Esophagus muscularis mucosa (tissue), 4 donors: ENCODE measurements around the gene IQCE. TPM values are rescaled to one million over a fixed set of nuclear protein-coding genes. Genes with fewer than 3 reads are reported as not detected.

ENCODE experiments used
- DNase-seq: peaks from one replicate; pipeline ENCODE4 v3.0.0-alpha.2; 2017; ENCODE audit errors: extremely low spot score
- H3K27ac ChIP-seq, 4 donors: fragments of 200-600 bp; sonication (generic); replicated peaks in 1 of 4; 1 replicate in 3 of 4; 2 replicates in 1 of 4; pipeline ENCODE4 v1.5.1; 2016 to 2019; ENCODE audit warnings: mild to moderate bottlenecking in 1 of 4
- H3K27me3 ChIP-seq, 4 donors: fragments of 200-600 bp; sonication (generic); one replicate each; pipeline versions ENCODE4 v1.5.1 to v1.6.0; 2016 to 2019
- H3K36me3 ChIP-seq, 4 donors: fragments of 200-600 bp; sonication (generic); one replicate each; pipeline ENCODE4 v1.5.1; 2016 to 2019
- H3K4me1 ChIP-seq, 4 donors: fragments of 200-600 bp; sonication (generic); one replicate each; pipeline ENCODE4 v1.5.1; 2016 to 2019
- H3K4me3 ChIP-seq, 4 donors: fragments of 200-600 bp; sonication (generic); 1 replicate in 2 of 4; 2 replicates in 2 of 4; pipeline ENCODE4 v1.5.1; 2016 to 2019; ENCODE audit warnings: mild to moderate bottlenecking in 4 of 4, moderate library complexity in 1 of 4
- H3K9me3 ChIP-seq, 4 donors: fragments of 200-600 bp; sonication (generic); 1 replicate in 3 of 4; 2 replicates in 1 of 4; pipeline ENCODE4 v1.5.1; 2016 to 2019
- CTCF ChIP-seq, 3 experiments: fragments of 200-600 bp in 2 of 3; fragments of 450-650 bp in 1 of 3; sonication (generic) in 2 of 3; IDR thresholded peaks; one replicate each; pipeline ENCODE4 v1.5.1; 2017 to 2019; ENCODE audit warnings: antibody characterized with exemption in 3 of 3, mild to moderate bottlenecking in 2 of 3, moderate library complexity in 1 of 3
- EP300 ChIP-seq: sonication (generic); formaldehyde crosslinking; IDR thresholded peaks from one replicate; pipeline ENCODE4 v1.6.1; 2017; ENCODE audit warnings: antibody characterized with exemption
- POLR2A ChIP-seq: fragments of 450-650 bp; IDR thresholded peaks from one replicate; pipeline ENCODE4 v1.6.1; 2017; ENCODE audit warnings: antibody characterized with exemption, moderate library complexity, mild to moderate bottlenecking, low read depth
- POLR2AphosphoS5 ChIP-seq, 2 donors: sonication (generic); formaldehyde crosslinking; IDR thresholded peaks; one replicate each; pipeline ENCODE4 v1.6.1; 2017; ENCODE audit warnings: antibody characterized with exemption in 2 of 2
- WGBS: methylation state at CpG from one replicate; pipeline ENCODE4 v1.1.5; 2018; 5-methylcytosine and 5-hydroxymethylcytosine counted together
- intact Hi-C: fragments of 100-400 bp; cut with DNase I; formaldehyde crosslinking; loops from one replicate; pipeline ENCODE4 v1.15.1; 2023
- total RNA-seq, 4 donors: library from RNA; depleted of rRNA; stranded (reverse); fragments of >200 nt; gene quantifications; one replicate each; pipeline versions ENCODE4 v1.1.0 to v1.2.1, GENCODE V29; 2016

IQCE gene
- total RNA-seq, 4 donors from 2014 or later: 13.0 to 22.4 (median 18.0) TPM

GRCh38 chr7:2610898-2611297, 52.1 kb downstream of the IQCE start:
- DNase-seq: no peak
- Histone ChIP-seq H3K9me3 (no peaks in the 10 kb centered on the region), H3K4me3 (no peak overlapping the region), H3K27ac (no peak overlapping the region), H3K4me1 (peaks cover 30 to 43% (median 38%) of the 10 kb centered on the region in 4 donors), H3K36me3 (peaks cover 0 to 29% (median 6%) of the 10 kb centered on the region in 4 donors), H3K27me3 (no peaks in the 10 kb centered on the region)
- TF ChIP-seq POLR2A (no peak), POLR2AphosphoS5 (IDR thresholded peaks at IDR 0.05) (no peak), CTCF (IDR thresholded peaks at IDR 0.05) (no peak), EP300 (no peak)
- 93% methylated on average over 12 of the region's 14 CpGs for WGBS
- intact Hi-C loops: no loop called here

- 96% methylated on average over 7 of the region's 11 CpGs for WGBS
- Histone ChIP-seq H3K27ac (no peak overlapping the region), H3K4me3 (no peak overlapping the region), H3K9me3 (no peaks in the 10 kb centered on the region), H3K27me3 (no peaks in the 10 kb centered on the region), H3K4me1 (peaks cover 30 to 37% (median 36%) of the 10 kb centered on the region in 4 donors), H3K36me3 (peaks cover 0 to 25% (median 5%) of the 10 kb centered on the region in 4 donors)
- no peak for DNase-seq
- intact Hi-C loops: no loop called here
- no peak for TF ChIP-seq CTCF (IDR thresholded peaks at IDR 0.05)
- TF ChIP-seq POLR2A: no peak
- TF ChIP-seq POLR2AphosphoS5 (IDR thresholded peaks at IDR 0.05): no peak
- no peak for TF ChIP-seq EP300
Measured at GRCh38 chr7:2611401-2611800, 52.6 kb downstream of the IQCE start.

GRCh38 chr7:2611922-2612321, 53.1 kb downstream of the IQCE start:
- Histone ChIP-seq H3K9me3 (no peaks in the 10 kb centered on the region), H3K4me1 (peaks cover 30 to 35% (median 33%) of the 10 kb centered on the region in 4 donors), H3K36me3 (peaks cover 0 to 21% (median 5%) of the 10 kb centered on the region in 4 donors), H3K27ac (no peak overlapping the region), H3K4me3 (no peak overlapping the region), H3K27me3 (no peaks in the 10 kb centered on the region)
- TF ChIP-seq CTCF (IDR thresholded peaks at IDR 0.05) (no peak), EP300 (no peak), POLR2A (no peak), POLR2AphosphoS5 (IDR thresholded peaks at IDR 0.05) (no peak)
- intact Hi-C loops: no loop called here
- DNase-seq: no peak
- WGBS: 96% methylated on average over 10 of the region's 10 CpGs

- WGBS: 80% methylated on average over 13 of the region's 15 CpGs
Measured at GRCh38 chr7:2612445-2613097, 53.8 kb downstream of the IQCE start.

GRCh38 chr7:2613098-2613930, 54.5 kb downstream of the IQCE start:
- no peak for DNase-seq
- WGBS: 79% methylated on average over 18 of the region's 19 CpGs
- Histone ChIP-seq H3K9me3 (no peaks in the 10 kb centered on the region), H3K4me1 (peaks cover 36 to 41% (median 38%) of the 10 kb centered on the region in 4 donors), H3K27me3 (no peaks in the 10 kb centered on the region), H3K27ac (no peak overlapping the region), H3K36me3 (peaks cover 0 to 17% (median 5%) of the 10 kb centered on the region in 4 donors), H3K4me3 (no peak overlapping the region)
- TF ChIP-seq CTCF (IDR thresholded peaks at IDR 0.05) (no peak), POLR2A (no peak), POLR2AphosphoS5 (IDR thresholded peaks at IDR 0.05) (no peak), EP300 (no peak)
- intact Hi-C loops: no loop called here

More at GRCh38 chr7:2612445-2613097, 53.8 kb downstream of the IQCE start:
- Histone ChIP-seq H3K9me3 (no peaks in the 10 kb centered on the region), H3K36me3 (peaks cover 0 to 17% (median 5%) of the 10 kb centered on the region in 4 donors), H3K27me3 (no peaks in the 10 kb centered on the region), H3K4me1 (peaks cover 34 to 38% (median 36%) of the 10 kb centered on the region in 4 donors), H3K27ac (no peak overlapping the region), H3K4me3 (no peak overlapping the region)
- DNase-seq: no peak
- intact Hi-C loops: no loop called here
- no peak for TF ChIP-seq EP300
- no peak for TF ChIP-seq POLR2A
